Thyroid gland (tissue), 4 donors: ENCODE data around the gene LGR6. TPM values are rescaled to one million over a fixed set of nuclear protein-coding genes. Genes with fewer than 3 reads are reported as not detected.

Experiments
- DNase-seq, 2 donors: peaks; one replicate each; pipeline ENCODE4 v3.0.0-alpha.2; 2019
- H3K27ac ChIP-seq, 3 donors: fragments of 200-600 bp; sonication (generic); 1 replicate in 2 of 3; 2 replicates in 1 of 3; pipeline ENCODE4 v1.5.1; 2016 to 2019; ENCODE audit warnings: mild to moderate bottlenecking in 1 of 3, moderate library complexity in 1 of 3
- H3K27me3 ChIP-seq: fragments of 200-600 bp; sonication (generic); one replicate; pipeline ENCODE4 v1.5.1; 2019
- H3K36me3 ChIP-seq, 2 donors: fragments of 200-600 bp; sonication (generic); one replicate each; pipeline ENCODE4 v1.5.1; 2016 to 2019
- H3K4me1 ChIP-seq, 2 donors: fragments of 200-600 bp; sonication (generic); one replicate each; pipeline ENCODE4 v1.5.1; 2017 to 2019
- H3K4me3 ChIP-seq, 3 donors: fragments of 200-600 bp; sonication (generic); replicated peaks in 1 of 3; 1 replicate in 2 of 3; 2 replicates in 1 of 3; pipeline ENCODE4 v1.5.1; 2016; ENCODE audit warnings: mild to moderate bottlenecking in 1 of 3
- H3K9me3 ChIP-seq: fragments of 200-600 bp; sonication (generic); one replicate; pipeline ENCODE4 v1.5.1; 2017
- CTCF ChIP-seq, 6 experiments: fragments of 200-600 bp in 3 of 6; fragments of 450-650 bp in 3 of 6; sonication (generic) in 3 of 6; IDR thresholded peaks; one replicate each; pipeline ENCODE4 v1.5.1; 2016 to 2019; ENCODE audit warnings: antibody characterized with exemption in 6 of 6, mild to moderate bottlenecking in 2 of 6, inconsistent platforms in 1 of 6, moderate library complexity in 1 of 6
- POLR2A ChIP-seq, 2 donors: fragments of 450-650 bp; IDR thresholded peaks; one replicate each; pipeline ENCODE4 v1.6.1; 2017; ENCODE audit warnings: antibody characterized with exemption in 2 of 2, mild to moderate bottlenecking in 2 of 2, moderate library complexity in 1 of 2
- WGBS, 2 donors: methylation state at CpG; one replicate each; pipeline ENCODE4 v1.1.5; 2017; 5-methylcytosine and 5-hydroxymethylcytosine counted together
- intact Hi-C: fragments of 100-400 bp; cut with DNase I; formaldehyde crosslinking; loops from one replicate; pipeline ENCODE4 v1.15.1; 2023
- total RNA-seq, 4 donors: library from RNA; depleted of rRNA; stranded (reverse); fragments of >200 nt; gene quantifications; one replicate each; pipeline ENCODE4 v1.2.3, GENCODE V29; 2016

LGR6 gene
- total RNA-seq, 4 donors from 2014 or later: 2.8 to 7.0 (median 4.5) TPM

- Histone ChIP-seq H3K9me3 (no peaks in the 10 kb centered on the region), H3K4me1 (peaks cover under 1% of the 10 kb centered on the region in 2 donors), H3K36me3 (no peaks in the 10 kb centered on the region), H3K27ac (no peak overlapping the region), H3K27me3 (no peaks in the 10 kb centered on the region), H3K4me3 (no peak overlapping the region)
- TF ChIP-seq CTCF (IDR thresholded peaks at IDR 0.05) (no peak), POLR2A (IDR thresholded peaks at IDR 0.05) (no peak)
- no peak for DNase-seq
- intact Hi-C loops: no loop called here
- WGBS, 2 donors: 59 to 68% methylated on average over 15 of the region's 15 CpGs
These were observed 30.9 kb upstream of the LGR6 start for GRCh38 chr1:202162418-202163280.

GRCh38 chr1:202163281-202164270 is 30.0 kb upstream of the LGR6 start:
- Histone ChIP-seq H3K4me1 (peaks cover 3 to 5% of the 10 kb centered on the region in 2 donors), H3K4me3 (no peak overlapping the region), H3K27me3 (no peaks in the 10 kb centered on the region), H3K9me3 (no peaks in the 10 kb centered on the region), H3K36me3 (no peaks in the 10 kb centered on the region), H3K27ac (no peak overlapping the region)
- intact Hi-C loops: no loop called here
- TF ChIP-seq POLR2A (IDR thresholded peaks at IDR 0.05) (no peak), CTCF (IDR thresholded peaks at IDR 0.05) (no peak)
- WGBS, 2 donors: 69 to 82% methylated on average over 8 to 9 of the region's 12 CpGs
- no peak for DNase-seq

GRCh38 chr1:202164271-202165037 is 29.1 kb upstream of the LGR6 start:
- intact Hi-C loops: no loop called here
- H3K27me3 ChIP-seq: no peaks in the 10 kb centered on the region
- H3K36me3 ChIP-seq: no peaks in the 10 kb centered on the region
- 90 to 94% methylated on average over 7 to 9 of the region's 11 CpGs for WGBS, 2 donors
- H3K27ac ChIP-seq: no peak overlapping the region
- H3K4me3 ChIP-seq: no peak overlapping the region
- no peaks in the 10 kb centered on the region for H3K9me3 ChIP-seq
- TF ChIP-seq CTCF (IDR thresholded peaks at IDR 0.05): no peak
- TF ChIP-seq POLR2A (IDR thresholded peaks at IDR 0.05): no peak
- DNase-seq: no peak
- peaks cover 3 to 5% of the 10 kb centered on the region in 2 donors for H3K4me1 ChIP-seq

- no peak for TF ChIP-seq POLR2A (IDR thresholded peaks at IDR 0.05)
- no peak for TF ChIP-seq CTCF (IDR thresholded peaks at IDR 0.05)
- DNase-seq: no peak
- Histone ChIP-seq H3K4me1 (peaks cover 3 to 5% of the 10 kb centered on the region in 2 donors), H3K36me3 (no peaks in the 10 kb centered on the region), H3K27ac (no peak overlapping the region), H3K27me3 (no peaks in the 10 kb centered on the region), H3K9me3 (no peaks in the 10 kb centered on the region), H3K4me3 (no peak overlapping the region)
- 87 to 92% methylated on average over 19 to 20 of the region's 20 CpGs for WGBS, 2 donors
- intact Hi-C loops: no loop called here
These were observed 28.2 kb upstream of the LGR6 start for GRCh38 chr1:202165267-202165941.
